Subcutaneous adipose tissue (tissue), 4 donors: ENCODE data around the gene SEMA4D. TPM values are rescaled to one million over a fixed set of nuclear protein-coding genes. Genes with fewer than 3 reads are reported as not detected.

Source experiments
- CTCF ChIP-seq: fragments of 450-650 bp; IDR thresholded peaks from one replicate; pipeline ENCODE4 v1.5.1; 2016; ENCODE audit warnings: low read depth, mild to moderate bottlenecking, control low read depth, antibody characterized with exemption, moderate library complexity
- total RNA-seq, 4 donors: library from RNA; depleted of rRNA; stranded (reverse); fragments of >200 nt; gene quantifications; one replicate each; pipeline ENCODE4 v1.1.0, GENCODE V29; 2016

SEMA4D gene
- total RNA-seq, 4 donors from 2014 or later: 6.0 to 18.3 (median 10.9) TPM

GRCh38 chr9:89425921-89426383 lies 72.0 kb downstream of the SEMA4D start:
- no peak for TF ChIP-seq CTCF

GRCh38 chr9:89425024-89425805 lies 72.7 kb downstream of the SEMA4D start:
- no peak for TF ChIP-seq CTCF

- TF ChIP-seq CTCF: no peak
These were observed 75.5 kb downstream of the SEMA4D start for GRCh38 chr9:89422151-89422975.

GRCh38 chr9:89421595-89421994 lies 76.3 kb downstream of the SEMA4D start:
- no peak for TF ChIP-seq CTCF

- no peak for TF ChIP-seq CTCF
These were observed 77.3 kb downstream of the SEMA4D start for GRCh38 chr9:89420397-89421178.

- TF ChIP-seq CTCF: no peak
These were observed 77.9 kb downstream of the SEMA4D start for GRCh38 chr9:89419978-89420394.
